NB4 (cell line): ENCODE results near the gene LRRIQ3.

ENCODE experiments used
- CTCF ChIP-seq: IDR thresholded peaks from one replicate; pipeline ENCODE4 v1.5.1; 2012; ENCODE audit warnings: low read depth, low read length
- POLR2A ChIP-seq: IDR thresholded peaks from 2 replicates; pipeline ENCODE4 v1.6.1; 2011; ENCODE audit warnings: mild to moderate bottlenecking; ENCODE audit not compliant: insufficient read length; ENCODE audit errors: extremely low read depth

GRCh38 chr1:74145086-74145485 lies 52.9 kb downstream of the LRRIQ3 start:
- TF ChIP-seq CTCF (no peak), POLR2A (no peak)
